Thyroid gland (tissue), 4 donors: ENCODE measurements around the gene ATP7B.

Source experiments
- POLR2A ChIP-seq, 2 donors: fragments of 450-650 bp; IDR thresholded peaks; one replicate each; pipeline ENCODE4 v1.6.1; 2017; ENCODE audit warnings: antibody characterized with exemption in 2 of 2, mild to moderate bottlenecking in 2 of 2, moderate library complexity in 1 of 2
- TF ChIP-seq, protein P1 (sequence below), 6 experiments: fragments of 200-600 bp in 3 of 6; fragments of 450-650 bp in 3 of 6; sonication (generic) in 3 of 6; IDR thresholded peaks; one replicate each; pipeline ENCODE4 v1.5.1; 2016 to 2019; ENCODE audit warnings: antibody characterized with exemption in 6 of 6, mild to moderate bottlenecking in 2 of 6, inconsistent platforms in 1 of 6, moderate library complexity in 1 of 6

DNA sequence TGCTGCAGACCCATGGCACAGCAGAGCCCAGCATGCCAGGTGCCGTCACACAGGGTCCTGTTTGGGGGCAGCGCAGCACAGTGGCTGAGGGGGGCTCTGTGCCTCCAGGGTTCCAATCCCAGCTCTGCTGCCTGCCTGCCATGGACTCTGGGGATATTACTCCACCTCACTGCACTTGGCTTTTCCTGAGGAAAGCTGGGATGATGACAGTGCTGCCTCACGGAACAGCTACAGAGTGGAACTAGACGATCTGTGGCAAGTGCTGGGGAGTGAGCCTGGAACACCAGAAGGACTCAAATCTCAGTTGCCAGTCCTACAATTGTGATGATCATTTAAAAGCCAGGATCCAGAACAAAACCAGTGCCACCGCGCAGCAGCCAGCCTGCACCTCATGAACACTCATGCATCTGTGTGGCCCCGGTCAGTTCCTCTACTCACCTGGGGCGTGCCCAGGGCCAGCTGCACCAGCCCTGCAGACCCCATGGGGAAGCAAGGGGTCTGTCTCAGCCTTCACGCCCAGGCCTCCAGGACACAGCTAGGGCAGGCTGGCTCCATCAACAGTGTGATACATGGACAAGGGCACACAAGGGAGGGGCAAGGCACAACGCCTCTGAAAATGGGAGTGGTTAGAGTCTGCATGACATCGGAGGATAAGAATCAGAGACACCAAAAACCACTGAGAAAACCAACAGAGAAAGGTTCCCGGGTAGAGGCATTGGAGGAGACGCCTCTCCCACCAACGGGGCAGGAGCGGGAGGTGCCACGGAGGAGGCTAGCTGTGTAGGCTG is 55.2 kb downstream of the ATP7B start:
- TF ChIP-seq, protein P1, sequence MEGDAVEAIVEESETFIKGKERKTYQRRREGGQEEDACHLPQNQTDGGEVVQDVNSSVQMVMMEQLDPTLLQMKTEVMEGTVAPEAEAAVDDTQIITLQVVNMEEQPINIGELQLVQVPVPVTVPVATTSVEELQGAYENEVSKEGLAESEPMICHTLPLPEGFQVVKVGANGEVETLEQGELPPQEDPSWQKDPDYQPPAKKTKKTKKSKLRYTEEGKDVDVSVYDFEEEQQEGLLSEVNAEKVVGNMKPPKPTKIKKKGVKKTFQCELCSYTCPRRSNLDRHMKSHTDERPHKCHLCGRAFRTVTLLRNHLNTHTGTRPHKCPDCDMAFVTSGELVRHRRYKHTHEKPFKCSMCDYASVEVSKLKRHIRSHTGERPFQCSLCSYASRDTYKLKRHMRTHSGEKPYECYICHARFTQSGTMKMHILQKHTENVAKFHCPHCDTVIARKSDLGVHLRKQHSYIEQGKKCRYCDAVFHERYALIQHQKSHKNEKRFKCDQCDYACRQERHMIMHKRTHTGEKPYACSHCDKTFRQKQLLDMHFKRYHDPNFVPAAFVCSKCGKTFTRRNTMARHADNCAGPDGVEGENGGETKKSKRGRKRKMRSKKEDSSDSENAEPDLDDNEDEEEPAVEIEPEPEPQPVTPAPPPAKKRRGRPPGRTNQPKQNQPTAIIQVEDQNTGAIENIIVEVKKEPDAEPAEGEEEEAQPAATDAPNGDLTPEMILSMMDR (IDR thresholded peaks at IDR 0.05): no peak
- no peak for TF ChIP-seq POLR2A (IDR thresholded peaks at IDR 0.05)
